Keratinocyte (primary cell): ENCODE results near the gene CPT1B.

Experiments used
- CTCF ChIP-seq, 3 experiments: IDR thresholded peaks in 1 of 3; conservative IDR thresholded peaks in 1 of 3; optimal IDR thresholded peaks in 1 of 3; 2 replicates in 2 of 3; 3 replicates in 1 of 3; pipeline versions ENCODE3 to v1.5.1; 2011; ENCODE audit warnings: low read length in 3 of 3, mild to moderate bottlenecking in 3 of 3, moderate library complexity in 2 of 3, control low read depth in 1 of 3, inconsistent platforms in 1 of 3; ENCODE audit not compliant: insufficient read depth in 2 of 3; ENCODE audit errors: extremely low read depth in 1 of 3
- EZH2 ChIP-seq: IDR thresholded peaks from one replicate; pipeline ENCODE4 v1.6.1; 2012; ENCODE audit warnings: inconsistent platforms, mild to moderate bottlenecking, low read length, moderate library complexity

DNA sequence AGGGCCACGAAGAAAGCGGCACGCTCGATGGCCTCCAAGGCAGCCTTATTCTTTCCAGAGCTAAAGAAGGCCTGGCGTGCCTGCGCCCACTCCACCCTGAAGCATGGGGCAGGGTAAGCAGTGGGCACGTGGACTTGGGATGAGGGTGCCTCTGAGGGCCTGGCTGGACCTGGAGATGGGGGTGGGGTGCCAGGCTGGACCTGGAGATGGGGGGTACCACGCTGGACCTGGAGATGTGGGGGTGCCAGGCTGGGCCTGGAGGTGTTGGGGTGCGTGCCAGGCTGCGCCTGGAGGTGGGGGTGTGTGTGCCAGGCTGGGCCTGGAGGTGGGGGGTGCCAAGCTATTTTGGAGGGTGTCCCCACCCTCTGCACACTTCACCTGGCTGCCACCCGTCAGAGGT, 5.3 kb downstream of the CPT1B start:
- no peak for TF ChIP-seq CTCF (optimal IDR thresholded peaks at IDR 0.05 in 1 of 3, IDR thresholded peaks at IDR 0.05 in 1 of 3, conservative IDR thresholded peaks at IDR 0.05 in 1 of 3; ENCODE audit: extremely low read depth in 1 of 3, insufficient read depth in 2 of 3, low read length in 3 of 3)
- no peak for TF ChIP-seq EZH2
